ENCODE data around the gene SEMA5B.

The SEMA5B gene

GRCh38 chr3:122916580-122916979, 111.0 kb downstream of the SEMA5B start:
- no peak overlapping the region for H3K4me3 ChIP-seq (ENCODE audit: low read length)
- no peak for DNase-seq (ENCODE audit: low read depth)
- no peak for TF ChIP-seq CTCF (conservative IDR thresholded peaks at IDR 0.05; ENCODE audit: low read length)

GRCh38 chr3:122916084-122916483, 111.5 kb downstream of the SEMA5B start:
- no peak for DNase-seq (ENCODE audit: low read depth)
- no peak for TF ChIP-seq CTCF (conservative IDR thresholded peaks at IDR 0.05; ENCODE audit: low read length)
- H3K4me3 ChIP-seq (ENCODE audit: low read length): no peak overlapping the region

GRCh38 chr3:122915300-122916055, 112.1 kb downstream of the SEMA5B start:
- no peak overlapping the region for H3K4me3 ChIP-seq (ENCODE audit: low read length)
- DNase-seq (ENCODE audit: low read depth): no peak
- no peak for TF ChIP-seq CTCF (conservative IDR thresholded peaks at IDR 0.05; ENCODE audit: low read length)

- no peak overlapping the region for H3K4me3 ChIP-seq (ENCODE audit: low read length)
- no peak for TF ChIP-seq CTCF (conservative IDR thresholded peaks at IDR 0.05; ENCODE audit: low read length)
- DNase-seq (ENCODE audit: low read depth): no peak
Measured at GRCh38 chr3:122913539-122914100, 113.9 kb downstream of the SEMA5B start.

GRCh38 chr3:122912772-122913538, 114.6 kb downstream of the SEMA5B start:
- no peak overlapping the region for H3K4me3 ChIP-seq (ENCODE audit: low read length)
- no peak for TF ChIP-seq CTCF (conservative IDR thresholded peaks at IDR 0.05; ENCODE audit: low read length)

GRCh38 chr3:122911901-122912300, 115.7 kb downstream of the SEMA5B start:
- no peak for DNase-seq (ENCODE audit: low read depth)
- TF ChIP-seq CTCF (conservative IDR thresholded peaks at IDR 0.05; ENCODE audit: low read length): no peak
- no peak overlapping the region for H3K4me3 ChIP-seq (ENCODE audit: low read length)

More at GRCh38 chr3:122912772-122913538, 114.6 kb downstream of the SEMA5B start:
- DNase-seq (ENCODE audit: low read depth): no peak

Data from AG10803 (cell line).